ENCODE data around the gene FBXL14.

FBXL14 gene

GRCh38 chr12:1583421-1584078 is 10.8 kb downstream of the FBXL14 start:
- DNase-seq, result peak; percentile 36 to 59 (median 44)
- Histone ChIP-seq H3K9me3 (ENCODE audit: control insufficient read depth, low read length) (no peaks in the 10 kb centered on the region), H3K4me3 (ENCODE audit: insufficient read depth, low read depth, low read length, poor library complexity, severe bottlenecking) (no peak overlapping the region), H3K36me3 (ENCODE audit: control insufficient read depth, insufficient read depth, low read length) (peaks cover 3% of the 10 kb centered on the region), H3K27me3 (replicated peaks; ENCODE audit: control insufficient read depth, insufficient read depth, low read length, poor library complexity, severe bottlenecking) (no peaks in the 10 kb centered on the region), H3K4me1 (ENCODE audit: control insufficient read depth, insufficient read depth, low read length, poor library complexity, severe bottlenecking) (peaks cover 7% of the 10 kb centered on the region), H3K27ac (ENCODE audit: insufficient read depth, low read length, poor library complexity, severe bottlenecking) (no peak overlapping the region)

DNA sequence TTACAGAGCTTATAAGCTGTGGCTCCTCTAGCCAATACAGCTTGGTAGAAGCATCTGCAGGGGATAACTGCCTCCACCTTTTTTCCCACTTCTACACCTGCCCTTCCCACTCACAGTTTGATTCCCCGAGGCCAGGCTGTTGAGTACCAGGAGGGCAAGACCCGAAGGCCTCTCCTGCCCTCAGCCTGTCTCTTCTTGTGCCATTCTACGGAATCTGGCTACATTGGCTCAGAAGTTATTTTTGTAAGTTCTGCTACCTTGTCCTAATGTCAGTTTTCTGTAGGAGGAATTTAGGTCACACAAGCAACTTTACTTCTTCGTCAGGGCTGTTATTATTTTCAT is 11.7 kb downstream of the FBXL14 start:
- no peak for DNase-seq
- peaks cover 6% of the 10 kb centered on the region for H3K4me1 ChIP-seq (ENCODE audit: control insufficient read depth, insufficient read depth, low read length, poor library complexity, severe bottlenecking)
- no peaks in the 10 kb centered on the region for H3K27me3 ChIP-seq (replicated peaks; ENCODE audit: control insufficient read depth, insufficient read depth, low read length, poor library complexity, severe bottlenecking)
- H3K9me3 ChIP-seq (ENCODE audit: control insufficient read depth, low read length), result no peaks in the 10 kb centered on the region
- H3K27ac ChIP-seq (ENCODE audit: insufficient read depth, low read length, poor library complexity, severe bottlenecking), result no peak overlapping the region
- H3K4me3 ChIP-seq (ENCODE audit: insufficient read depth, low read depth, low read length, poor library complexity, severe bottlenecking), result no peak overlapping the region
- peaks cover 3% of the 10 kb centered on the region for H3K36me3 ChIP-seq (ENCODE audit: control insufficient read depth, insufficient read depth, low read length)

DNA sequence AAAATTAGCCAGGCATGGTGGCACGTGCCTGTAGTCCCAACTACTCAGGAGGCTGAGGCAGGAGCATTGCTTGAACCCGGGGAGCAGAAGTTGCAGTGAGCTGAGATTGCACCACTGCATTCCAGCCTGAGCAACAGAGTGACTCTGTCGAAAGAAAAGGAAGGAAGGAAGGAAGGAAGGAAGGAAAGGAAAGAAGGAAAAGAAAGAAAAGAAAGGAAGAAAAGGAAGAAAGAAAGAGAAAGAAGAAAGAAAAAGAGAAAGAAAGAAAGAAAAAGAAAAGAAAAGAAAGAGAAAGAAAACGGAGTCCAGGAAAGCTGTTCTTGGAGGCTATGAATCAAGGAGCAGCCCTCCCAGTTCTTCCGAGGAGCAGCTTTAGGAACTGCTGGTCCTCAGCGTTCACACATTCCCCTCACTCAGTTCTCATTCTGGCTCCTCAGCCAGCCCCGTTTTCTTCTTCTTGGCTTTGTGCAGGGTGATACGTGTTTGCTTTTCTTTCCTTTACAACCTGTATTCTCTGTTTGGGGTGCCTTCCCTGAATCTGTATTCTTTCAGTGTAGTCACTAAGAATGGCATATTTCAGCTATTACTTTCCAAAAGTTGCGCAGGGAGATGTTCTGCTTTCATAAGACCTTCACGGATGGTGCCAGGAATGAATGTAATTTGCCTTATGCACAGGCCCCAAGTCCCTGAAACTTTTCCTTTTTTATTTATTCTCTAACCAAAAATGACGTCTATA is 12.2 kb downstream of the FBXL14 start:
- H3K36me3 ChIP-seq (ENCODE audit: control insufficient read depth, insufficient read depth, low read length), result peaks cover 3% of the 10 kb centered on the region
- peaks cover 6% of the 10 kb centered on the region for H3K4me1 ChIP-seq (ENCODE audit: control insufficient read depth, insufficient read depth, low read length, poor library complexity, severe bottlenecking)
- no peak overlapping the region for H3K4me3 ChIP-seq (ENCODE audit: insufficient read depth, low read depth, low read length, poor library complexity, severe bottlenecking)
- no peak for DNase-seq
- H3K27me3 ChIP-seq (replicated peaks; ENCODE audit: control insufficient read depth, insufficient read depth, low read length, poor library complexity, severe bottlenecking), result no peaks in the 10 kb centered on the region
- H3K27ac ChIP-seq (ENCODE audit: insufficient read depth, low read length, poor library complexity, severe bottlenecking), result no peak overlapping the region
- no peaks in the 10 kb centered on the region for H3K9me3 ChIP-seq (ENCODE audit: control insufficient read depth, low read length)

- H3K36me3 ChIP-seq (ENCODE audit: control insufficient read depth, insufficient read depth, low read length), result no peaks in the 10 kb centered on the region
- H3K27me3 ChIP-seq (replicated peaks; ENCODE audit: control insufficient read depth, insufficient read depth, low read length, poor library complexity, severe bottlenecking), result no peaks in the 10 kb centered on the region
- no peaks in the 10 kb centered on the region for H3K9me3 ChIP-seq (ENCODE audit: control insufficient read depth, low read length)
- H3K4me1 ChIP-seq (ENCODE audit: control insufficient read depth, insufficient read depth, low read length, poor library complexity, severe bottlenecking), result peaks cover 6% of the 10 kb centered on the region
- no peak for DNase-seq
- no peak overlapping the region for H3K4me3 ChIP-seq (ENCODE audit: insufficient read depth, low read depth, low read length, poor library complexity, severe bottlenecking)
- no peak overlapping the region for H3K27ac ChIP-seq (ENCODE audit: insufficient read depth, low read length, poor library complexity, severe bottlenecking)
Measured at GRCh38 chr12:1580526-1580925, 13.9 kb downstream of the FBXL14 start.

DNA sequence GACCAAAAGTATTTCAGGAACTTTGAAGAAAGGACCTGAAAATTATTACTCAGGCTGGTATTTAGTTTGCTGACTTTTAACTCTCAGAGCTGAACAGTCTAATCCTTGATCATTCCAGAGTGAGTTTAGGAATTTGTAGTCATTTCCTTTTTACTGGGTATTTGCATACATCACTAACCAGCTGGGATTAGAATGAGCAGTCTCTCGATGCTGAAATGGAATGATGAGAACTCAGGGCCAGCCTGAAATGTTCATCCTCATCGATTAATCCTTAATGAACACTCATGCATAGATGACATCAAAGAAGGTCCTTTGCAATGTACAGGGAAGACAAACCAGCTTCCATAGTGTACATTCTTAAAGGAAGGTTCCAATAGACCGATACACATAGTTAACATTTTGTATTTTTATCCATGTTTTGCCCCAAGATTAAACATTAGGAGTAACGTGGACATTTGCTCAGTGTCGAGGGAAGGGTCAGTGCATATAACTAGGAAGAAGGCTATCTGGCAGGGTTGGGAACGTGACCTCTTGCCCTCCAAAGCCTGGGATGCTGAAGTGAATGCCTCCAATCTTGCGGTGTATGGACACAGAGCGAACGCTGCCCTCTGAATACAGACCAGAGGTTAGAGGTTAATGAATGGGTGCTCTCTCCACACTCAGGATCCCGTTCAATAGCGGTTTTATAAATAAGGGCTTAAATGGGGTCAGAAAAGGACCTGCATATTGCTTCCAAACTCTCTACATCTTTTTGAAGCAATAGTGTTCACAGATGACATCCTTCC is 14.5 kb downstream of the FBXL14 start:
- Histone ChIP-seq H3K27me3 (replicated peaks; ENCODE audit: control insufficient read depth, insufficient read depth, low read length, poor library complexity, severe bottlenecking) (no peaks in the 10 kb centered on the region), H3K27ac (ENCODE audit: insufficient read depth, low read length, poor library complexity, severe bottlenecking) (no peak overlapping the region), H3K36me3 (ENCODE audit: control insufficient read depth, insufficient read depth, low read length) (no peaks in the 10 kb centered on the region), H3K4me3 (ENCODE audit: insufficient read depth, low read depth, low read length, poor library complexity, severe bottlenecking) (no peak overlapping the region), H3K4me1 (ENCODE audit: control insufficient read depth, insufficient read depth, low read length, poor library complexity, severe bottlenecking) (peaks cover 6% of the 10 kb centered on the region), H3K9me3 (ENCODE audit: control insufficient read depth, low read length) (no peaks in the 10 kb centered on the region)
- DNase-seq, result no peak

DNA sequence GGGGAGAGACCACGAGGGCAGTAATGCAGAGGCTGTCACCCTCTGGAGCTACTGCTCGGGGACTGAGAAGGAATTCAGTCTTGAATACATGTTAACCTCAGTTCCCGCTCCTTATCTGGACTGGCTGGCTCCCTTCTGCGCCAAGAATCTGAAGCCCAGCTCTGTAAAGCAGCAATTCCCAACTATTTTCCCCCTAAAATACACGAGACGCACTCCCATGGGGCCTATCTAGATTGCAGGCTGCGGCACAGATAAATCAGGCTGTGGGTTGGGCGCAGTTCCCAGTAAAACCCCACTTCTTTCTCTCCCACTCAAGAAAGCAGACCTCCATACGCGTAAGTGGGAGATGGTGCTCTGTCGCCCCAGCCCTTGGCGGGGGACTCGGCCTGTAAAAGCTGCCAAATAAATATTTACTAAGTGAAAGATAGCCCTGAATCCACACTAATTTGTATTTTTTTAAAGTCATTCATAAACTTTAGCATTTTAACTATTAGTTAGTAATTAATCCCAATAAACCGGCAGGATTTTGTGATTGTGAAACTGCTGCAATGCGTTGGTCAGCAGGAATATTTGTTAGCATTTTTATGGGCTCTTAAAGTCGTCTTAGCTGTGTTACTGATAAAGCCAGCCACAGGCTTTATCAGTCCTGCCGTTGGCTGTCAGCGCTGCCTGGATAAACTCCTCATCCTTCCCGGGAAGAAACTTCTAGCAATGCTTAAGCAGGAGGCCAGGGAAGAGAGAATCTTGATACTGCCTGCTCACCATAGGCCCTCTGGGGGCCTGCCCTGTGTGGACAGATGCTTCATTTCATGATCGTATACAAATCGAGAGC is 17.8 kb downstream of the FBXL14 start:
- no peak for DNase-seq
- H3K4me3 ChIP-seq (ENCODE audit: insufficient read depth, low read depth, low read length, poor library complexity, severe bottlenecking), result no peak overlapping the region

GRCh38 chr12:1575408-1576401 is 18.7 kb downstream of the FBXL14 start:
- Histone ChIP-seq H3K27ac (ENCODE audit: insufficient read depth, low read length, poor library complexity, severe bottlenecking) (no peak overlapping the region), H3K36me3 (ENCODE audit: control insufficient read depth, insufficient read depth, low read length) (no peaks in the 10 kb centered on the region), H3K27me3 (replicated peaks; ENCODE audit: control insufficient read depth, insufficient read depth, low read length, poor library complexity, severe bottlenecking) (no peaks in the 10 kb centered on the region), H3K4me3 (ENCODE audit: insufficient read depth, low read depth, low read length, poor library complexity, severe bottlenecking) (no peak overlapping the region), H3K4me1 (ENCODE audit: control insufficient read depth, insufficient read depth, low read length, poor library complexity, severe bottlenecking) (no peaks in the 10 kb centered on the region), H3K9me3 (ENCODE audit: control insufficient read depth, low read length) (no peaks in the 10 kb centered on the region)
- DNase-seq, result no peak

More for the DNA sequence above, 17.8 kb downstream of the FBXL14 start:
- H3K27ac ChIP-seq (ENCODE audit: insufficient read depth, low read length, poor library complexity, severe bottlenecking), result no peak overlapping the region
- no peaks in the 10 kb centered on the region for H3K9me3 ChIP-seq (ENCODE audit: control insufficient read depth, low read length)
- no peaks in the 10 kb centered on the region for H3K4me1 ChIP-seq (ENCODE audit: control insufficient read depth, insufficient read depth, low read length, poor library complexity, severe bottlenecking)
- H3K27me3 ChIP-seq (replicated peaks; ENCODE audit: control insufficient read depth, insufficient read depth, low read length, poor library complexity, severe bottlenecking), result no peaks in the 10 kb centered on the region
- no peaks in the 10 kb centered on the region for H3K36me3 ChIP-seq (ENCODE audit: control insufficient read depth, insufficient read depth, low read length)

DNA sequence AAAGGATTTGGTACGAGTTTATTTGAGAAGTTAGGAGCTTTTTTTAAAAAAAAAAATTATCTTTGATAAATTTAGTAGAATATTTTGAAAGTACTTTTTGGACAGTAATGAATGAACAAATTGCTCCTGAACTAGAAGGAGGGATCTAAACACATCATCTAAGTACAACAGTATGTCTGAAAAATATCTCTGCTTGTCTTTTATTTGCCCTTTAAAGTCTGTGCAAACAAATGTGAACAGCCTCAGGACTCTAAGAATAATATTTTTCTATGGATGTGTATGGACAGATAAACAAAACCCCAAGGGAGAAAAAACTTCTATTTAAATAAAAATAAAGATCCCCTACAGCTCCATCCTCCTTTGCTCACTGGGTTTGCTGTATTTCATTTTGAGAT is 19.5 kb downstream of the FBXL14 start:
- DNase-seq, result no peak
- H3K4me3 ChIP-seq (ENCODE audit: insufficient read depth, low read depth, low read length, poor library complexity, severe bottlenecking), result no peak overlapping the region
- H3K27ac ChIP-seq (ENCODE audit: insufficient read depth, low read length, poor library complexity, severe bottlenecking), result no peak overlapping the region
- H3K27me3 ChIP-seq (replicated peaks; ENCODE audit: control insufficient read depth, insufficient read depth, low read length, poor library complexity, severe bottlenecking), result no peaks in the 10 kb centered on the region
- H3K36me3 ChIP-seq (ENCODE audit: control insufficient read depth, insufficient read depth, low read length), result no peaks in the 10 kb centered on the region
- no peaks in the 10 kb centered on the region for H3K9me3 ChIP-seq (ENCODE audit: control insufficient read depth, low read length)
- H3K4me1 ChIP-seq (ENCODE audit: control insufficient read depth, insufficient read depth, low read length, poor library complexity, severe bottlenecking), result no peaks in the 10 kb centered on the region
